Choroid plexus epithelial cell (primary cell): ENCODE results near the gene CFAP299.

ENCODE experiments used
- DNase-seq: peaks from one replicate; pipeline ENCODE4 v3.0.0-alpha.2; 2010; ENCODE audit warnings: low read depth
- H3K4me3 ChIP-seq: 2 replicates; pipeline ENCODE4 v1.5.1; 2011; ENCODE audit warnings: low read depth, mild to moderate bottlenecking, control low read depth, low read length, moderate library complexity
- TF ChIP-seq, protein P1 (sequence below): conservative IDR thresholded peaks from 2 replicates; pipeline ENCODE4 v1.5.1; 2011; ENCODE audit warnings: low read depth, mild to moderate bottlenecking, control low read depth, inconsistent platforms, low read length, moderate library complexity

Gene CFAP299

DNA sequence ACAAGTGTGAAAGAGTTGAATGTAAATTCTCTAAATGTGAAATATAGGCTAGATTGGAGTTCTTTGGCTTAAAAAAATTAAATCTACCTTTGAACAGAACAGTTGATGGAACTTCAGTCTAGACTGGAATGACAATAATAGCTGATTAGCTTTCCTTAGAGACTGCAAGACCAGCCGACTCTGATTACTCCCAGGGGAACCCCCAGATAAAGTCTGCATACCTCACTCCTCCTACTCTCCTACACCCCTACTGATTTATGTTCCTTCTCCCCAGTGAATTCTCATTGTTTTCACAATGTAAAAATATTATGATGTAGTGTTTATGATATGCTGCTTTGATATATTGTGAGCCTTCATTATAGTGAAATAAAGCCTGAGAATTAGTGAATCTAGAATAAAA, 241.3 kb downstream of the CFAP299 start:
- DNase-seq, result no peak
- TF ChIP-seq, protein P1, sequence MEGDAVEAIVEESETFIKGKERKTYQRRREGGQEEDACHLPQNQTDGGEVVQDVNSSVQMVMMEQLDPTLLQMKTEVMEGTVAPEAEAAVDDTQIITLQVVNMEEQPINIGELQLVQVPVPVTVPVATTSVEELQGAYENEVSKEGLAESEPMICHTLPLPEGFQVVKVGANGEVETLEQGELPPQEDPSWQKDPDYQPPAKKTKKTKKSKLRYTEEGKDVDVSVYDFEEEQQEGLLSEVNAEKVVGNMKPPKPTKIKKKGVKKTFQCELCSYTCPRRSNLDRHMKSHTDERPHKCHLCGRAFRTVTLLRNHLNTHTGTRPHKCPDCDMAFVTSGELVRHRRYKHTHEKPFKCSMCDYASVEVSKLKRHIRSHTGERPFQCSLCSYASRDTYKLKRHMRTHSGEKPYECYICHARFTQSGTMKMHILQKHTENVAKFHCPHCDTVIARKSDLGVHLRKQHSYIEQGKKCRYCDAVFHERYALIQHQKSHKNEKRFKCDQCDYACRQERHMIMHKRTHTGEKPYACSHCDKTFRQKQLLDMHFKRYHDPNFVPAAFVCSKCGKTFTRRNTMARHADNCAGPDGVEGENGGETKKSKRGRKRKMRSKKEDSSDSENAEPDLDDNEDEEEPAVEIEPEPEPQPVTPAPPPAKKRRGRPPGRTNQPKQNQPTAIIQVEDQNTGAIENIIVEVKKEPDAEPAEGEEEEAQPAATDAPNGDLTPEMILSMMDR, result no peak
- no peak overlapping the region for H3K4me3 ChIP-seq

- no peak overlapping the region for H3K4me3 ChIP-seq
- no peak for DNase-seq
- TF ChIP-seq, protein P1, result no peak
These were observed 242.5 kb downstream of the CFAP299 start for GRCh38 chr4:80578001-80578400.

GRCh38 chr4:80585542-80585941, 250.0 kb downstream of the CFAP299 start:
- TF ChIP-seq, protein P1, result no peak
- H3K4me3 ChIP-seq, result no peak overlapping the region
- no peak for DNase-seq

DNA sequence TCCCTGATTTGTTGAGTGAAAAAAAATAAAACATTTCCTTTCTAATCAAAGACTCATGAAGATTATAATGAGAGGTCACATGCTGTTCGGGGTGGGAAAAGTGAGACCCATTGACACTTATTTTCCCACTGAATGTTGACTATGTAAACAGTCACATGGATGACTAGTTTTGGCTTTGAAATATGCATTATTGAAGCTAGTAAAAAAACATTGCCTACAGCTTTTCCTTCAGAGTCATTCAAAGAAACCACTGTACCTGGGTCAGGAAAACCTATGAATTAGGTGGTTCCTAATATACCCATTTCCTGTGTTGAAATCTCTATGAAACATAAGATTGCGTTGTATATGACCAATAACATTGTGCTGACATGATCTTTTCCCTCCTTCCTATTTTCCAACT, 251.2 kb downstream of the CFAP299 start:
- no peak for DNase-seq
- TF ChIP-seq, protein P1, result no peak
- H3K4me3 ChIP-seq, result no peak overlapping the region

DNA sequence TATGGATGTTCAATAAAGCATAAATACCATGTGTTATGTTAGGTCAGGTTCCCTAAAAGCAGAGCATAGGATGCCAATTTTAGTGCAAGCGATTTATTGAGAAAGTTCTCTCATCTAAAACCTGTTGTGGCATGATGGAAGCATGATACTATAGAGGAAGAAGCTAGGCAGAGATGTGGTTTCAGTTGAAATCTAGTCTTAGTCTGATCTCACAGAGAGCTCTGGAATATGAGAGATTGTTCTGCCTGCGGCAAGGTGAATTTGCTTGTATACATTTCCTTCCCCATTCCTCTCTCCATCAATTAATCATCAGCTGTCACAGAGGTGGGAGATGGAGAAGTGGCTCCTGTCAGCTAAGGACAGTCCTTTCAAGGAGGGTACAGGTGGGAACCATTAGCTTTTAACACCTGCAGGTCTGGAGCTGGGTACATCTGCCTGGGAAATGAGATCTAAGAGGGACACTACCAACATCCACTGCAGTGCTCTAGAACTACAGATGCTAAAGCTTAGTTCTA, 252.4 kb downstream of the CFAP299 start:
- DNase-seq, result no peak
- no peak overlapping the region for H3K4me3 ChIP-seq
- TF ChIP-seq, protein P1, result no peak

DNA sequence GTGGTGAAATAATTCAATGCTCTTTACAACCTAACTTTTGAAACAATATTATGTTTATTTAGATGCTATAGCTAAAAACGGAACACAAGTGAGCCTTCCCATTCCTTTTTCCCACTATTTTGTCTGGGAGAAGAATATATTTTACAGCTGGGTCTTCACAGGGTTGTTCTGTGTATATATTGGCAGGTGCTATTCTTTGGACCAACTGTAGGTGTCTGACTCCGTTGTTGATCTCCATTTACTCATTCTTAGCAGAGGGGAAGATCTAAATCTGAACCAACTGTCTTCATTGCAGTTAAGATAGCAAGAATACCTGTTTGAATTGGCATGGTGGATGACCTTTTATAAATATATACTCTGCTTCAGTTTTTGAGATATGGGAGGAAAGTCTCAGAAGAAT, 257.4 kb downstream of the CFAP299 start:
- DNase-seq, result peak; percentile 2
- TF ChIP-seq, protein P1, result peak; percentile 27
- H3K4me3 ChIP-seq, result no peak overlapping the region

- DNase-seq, result no peak
- H3K4me3 ChIP-seq, result no peak overlapping the region
- TF ChIP-seq, protein P1, result no peak
These were observed 259.2 kb downstream of the CFAP299 start for GRCh38 chr4:80594701-80595100.
